EH (cell line): ENCODE measurements around the gene RSPRY1.

Experiments
- DNase-seq: peaks from one replicate; pipeline ENCODE4 v3.0.0-alpha.2; 2015; ENCODE audit warnings: low read depth

The RSPRY1 gene

DNA sequence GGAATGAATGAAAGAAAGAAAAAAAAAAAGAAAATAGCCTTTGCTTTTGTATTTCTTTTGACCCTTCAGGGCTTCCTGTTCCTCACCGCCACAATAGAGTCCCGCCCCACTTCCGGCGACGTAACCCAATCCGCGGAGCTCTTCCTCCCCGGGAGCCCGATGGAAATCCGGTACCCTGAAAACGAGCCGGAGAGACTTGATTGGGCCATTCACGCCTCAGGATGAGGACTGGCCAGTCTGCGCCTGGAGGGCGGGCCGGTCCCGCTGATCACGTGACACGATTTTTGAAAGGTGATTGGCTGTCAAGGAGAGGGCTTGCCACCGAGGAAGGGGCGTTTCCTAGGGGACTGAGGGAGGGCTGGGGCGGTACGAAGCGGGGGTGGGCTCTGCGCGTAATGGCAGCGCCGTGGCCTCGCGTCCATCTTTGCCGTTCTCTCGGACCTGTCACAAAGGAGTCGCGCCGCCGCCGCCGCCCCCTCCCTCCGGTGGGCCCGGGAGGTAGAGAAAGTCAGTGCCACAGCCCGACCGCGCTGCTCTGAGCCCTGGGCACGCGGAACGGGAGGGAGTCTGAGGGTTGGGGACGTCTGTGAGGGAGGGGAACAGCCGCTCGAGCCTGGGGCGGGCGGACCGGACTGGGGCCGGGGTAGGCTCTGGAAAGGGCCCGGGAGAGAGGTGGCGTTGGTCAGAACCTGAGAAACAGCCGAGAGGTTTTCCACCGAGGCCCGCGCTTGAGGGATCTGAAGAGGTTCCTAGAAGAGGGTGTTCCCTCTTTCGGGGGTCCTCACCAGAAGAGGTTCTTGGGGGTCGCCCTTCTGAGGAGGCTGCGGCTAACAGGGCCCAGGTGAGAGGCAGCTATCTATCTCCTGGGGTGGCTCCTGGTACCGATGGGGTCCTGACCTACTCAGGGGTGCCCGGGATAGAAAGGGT lies at the start of gene RSPRY1, which contains the start of gene PSME3IP1:
TSS of gene RSPRY1 (plus strand) at position 385 of the 927 bp plus-strand sequence. CDS start 18,330 bp downstream, outside the sequence.
TSS of gene PSME3IP1 (minus strand) at position 95 of the 927 bp plus-strand sequence. CDS start 12,185 bp downstream, outside the sequence.
- DNase-seq = peak; percentile 100

DNA sequence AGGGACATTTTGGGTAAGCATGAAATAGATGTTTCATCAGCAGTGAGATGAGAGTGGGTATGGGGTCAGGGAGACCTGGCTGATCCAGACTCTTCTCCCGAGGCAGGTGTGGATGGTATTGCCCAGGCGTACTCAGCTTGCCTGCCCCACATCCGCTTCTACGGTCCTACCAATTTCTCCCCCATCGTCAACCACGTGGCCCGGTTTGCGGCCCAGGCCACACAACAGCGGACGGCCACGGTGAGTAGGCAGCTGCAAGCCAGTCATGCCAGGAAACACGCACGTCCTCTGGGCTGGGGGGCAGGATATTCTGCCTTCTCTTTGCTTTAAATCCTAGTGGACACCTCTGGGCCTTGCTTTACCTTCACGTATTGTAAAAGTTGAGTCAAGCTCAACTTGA lies 49.1 kb upstream of the RSPRY1 start:
- DNase-seq = no peak

- DNase-seq = no peak
Observed at GRCh38 chr16:57137566-57138273, 48.4 kb upstream of the RSPRY1 start.

DNA sequence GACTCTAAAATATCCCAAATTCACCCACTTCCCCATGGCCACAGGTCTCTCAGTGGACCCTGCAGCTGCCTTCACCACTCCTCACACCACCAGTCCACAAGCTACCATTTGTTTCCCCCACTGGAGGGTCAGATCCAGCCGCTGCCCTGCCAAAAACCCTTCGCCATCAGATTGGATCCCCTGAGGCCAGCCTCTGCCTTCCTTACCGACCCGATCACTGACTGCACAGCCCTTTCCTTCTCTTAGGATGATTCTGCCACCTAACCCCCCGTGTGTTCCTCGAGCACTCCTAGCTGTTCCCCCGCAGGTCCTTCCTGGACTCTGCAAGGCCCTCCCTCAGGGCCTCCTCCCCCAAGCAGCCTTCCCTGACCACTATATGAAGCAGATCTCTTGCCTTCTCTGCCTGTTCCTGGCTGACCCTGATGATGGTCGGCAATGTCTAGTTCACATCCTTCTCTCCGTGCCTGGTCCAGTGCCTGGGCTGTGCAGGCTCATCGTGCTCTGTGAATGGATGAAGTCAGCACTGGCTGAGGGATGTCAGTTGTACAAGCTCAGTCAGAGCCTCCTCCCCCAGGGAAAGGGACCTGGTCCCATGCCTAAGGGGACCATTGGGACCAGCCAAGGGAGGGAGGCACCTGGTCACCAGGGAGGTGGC lies 47.7 kb upstream of the RSPRY1 start:
- no peak for DNase-seq

DNA sequence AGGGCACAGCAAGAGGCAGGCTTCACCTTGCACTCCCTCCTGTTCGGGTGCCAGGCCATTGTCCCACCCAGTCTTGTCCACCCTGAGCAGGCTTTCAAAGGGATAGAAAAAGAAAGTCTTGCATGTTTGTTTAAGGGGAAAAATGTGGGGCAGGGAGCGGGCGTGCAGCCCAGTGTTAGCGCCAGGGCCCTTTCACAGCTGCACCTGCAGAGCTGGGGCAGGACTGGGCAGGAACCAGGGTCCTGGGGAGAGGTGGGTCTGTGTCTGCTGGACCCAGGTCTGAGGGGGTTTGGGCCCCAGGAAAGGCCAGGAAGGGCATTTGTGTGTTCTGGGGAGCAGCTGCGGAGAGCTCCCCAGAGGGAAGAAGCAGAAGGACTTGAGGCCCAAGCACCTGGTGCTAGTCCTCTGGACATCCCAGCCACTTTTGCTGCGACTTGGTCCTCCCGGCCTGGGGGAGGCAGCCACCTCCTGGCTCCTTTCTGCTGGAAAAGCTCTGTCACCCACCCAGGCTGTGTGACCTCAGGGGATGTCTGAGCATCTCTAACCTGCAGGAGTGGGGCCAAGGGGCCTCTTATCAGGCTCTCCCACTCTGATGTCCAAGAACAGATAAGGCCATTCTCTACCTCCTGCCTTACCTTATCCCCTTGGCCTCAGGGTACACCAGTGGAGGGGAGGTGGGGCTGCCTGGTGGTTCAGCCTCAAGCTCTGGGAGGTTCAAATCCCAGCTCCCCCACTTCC lies 45.0 kb upstream of the RSPRY1 start:
- DNase-seq = no peak

DNA sequence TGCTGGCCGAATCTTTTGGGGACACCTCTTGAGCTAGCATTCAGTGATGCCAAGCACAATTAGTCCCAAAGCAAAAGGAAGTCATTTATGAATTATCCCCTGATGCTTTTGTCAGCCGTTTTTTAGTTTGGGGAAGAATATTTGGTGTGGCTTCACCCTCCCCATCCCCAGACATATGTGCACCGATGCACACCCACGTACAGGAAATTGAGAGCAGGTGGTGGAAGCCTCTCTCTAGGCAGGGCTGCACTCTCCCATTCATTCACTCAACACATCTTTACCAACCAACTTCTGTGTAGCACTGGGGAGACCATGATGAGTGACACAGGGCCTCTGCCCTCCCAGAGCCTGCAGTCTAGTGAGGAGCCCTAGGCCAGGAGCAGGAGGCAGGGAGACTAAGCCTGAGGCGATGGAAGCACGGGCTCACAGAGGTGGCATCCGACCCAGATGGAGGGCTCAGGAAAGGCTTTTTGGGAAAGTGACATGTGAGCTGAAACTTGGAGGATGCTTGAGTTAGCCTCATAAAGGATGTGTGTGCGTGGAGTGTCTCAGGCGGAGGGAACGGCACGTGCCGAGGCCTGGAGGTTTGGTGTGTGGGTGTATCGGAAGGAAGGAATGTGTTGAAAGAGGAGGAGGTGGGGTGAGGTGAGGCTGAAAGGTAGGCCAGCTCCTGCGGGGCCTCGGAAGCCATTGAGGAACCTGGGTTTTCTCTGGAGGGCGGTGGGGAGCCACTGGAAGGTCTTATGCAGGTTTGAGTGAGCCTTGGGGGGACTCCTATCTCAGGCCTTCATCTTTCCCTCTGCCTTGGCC lies 44.1 kb upstream of the RSPRY1 start:
- DNase-seq = no peak

DNA sequence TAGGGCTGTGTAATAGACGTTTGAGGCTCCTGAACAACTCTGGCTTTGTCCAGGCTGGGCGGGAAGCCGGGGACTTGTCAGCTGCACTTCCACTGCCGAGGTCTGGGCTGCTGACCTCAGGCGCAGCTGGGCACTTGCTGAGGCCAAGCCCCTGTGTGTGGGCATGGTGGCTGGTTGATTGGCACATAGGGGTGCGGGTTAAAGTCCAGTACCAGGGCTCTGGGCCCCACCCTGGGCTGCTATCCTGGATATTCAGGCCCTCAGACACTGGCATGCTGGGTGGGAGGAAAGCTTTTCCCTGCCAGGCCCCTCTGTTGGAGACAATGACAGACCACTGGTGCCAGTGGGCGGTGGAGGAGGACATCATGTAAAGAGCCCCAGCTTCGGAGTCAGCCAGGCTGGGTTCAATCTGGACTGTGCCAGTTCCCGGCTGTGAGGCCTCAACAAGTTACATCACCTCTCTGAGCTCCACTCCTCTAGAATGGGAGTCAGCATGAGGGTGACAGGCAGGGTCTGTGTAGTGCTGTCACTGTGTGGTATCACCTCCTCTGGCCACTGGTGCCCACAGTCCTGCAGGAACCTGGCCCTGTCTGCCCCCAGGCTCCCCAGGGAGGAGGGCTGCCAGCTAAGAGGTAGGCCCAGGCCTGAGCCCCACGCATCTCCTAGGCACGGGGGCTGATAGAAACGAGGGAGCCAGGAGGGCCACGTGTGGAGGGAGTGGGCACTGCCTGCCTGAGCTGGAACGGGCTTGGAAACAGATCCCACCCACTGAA lies 42.8 kb upstream of the RSPRY1 start:
- DNase-seq = no peak

- no peak for DNase-seq
Observed at GRCh38 chr16:57144027-57144426, 42.1 kb upstream of the RSPRY1 start.

DNA sequence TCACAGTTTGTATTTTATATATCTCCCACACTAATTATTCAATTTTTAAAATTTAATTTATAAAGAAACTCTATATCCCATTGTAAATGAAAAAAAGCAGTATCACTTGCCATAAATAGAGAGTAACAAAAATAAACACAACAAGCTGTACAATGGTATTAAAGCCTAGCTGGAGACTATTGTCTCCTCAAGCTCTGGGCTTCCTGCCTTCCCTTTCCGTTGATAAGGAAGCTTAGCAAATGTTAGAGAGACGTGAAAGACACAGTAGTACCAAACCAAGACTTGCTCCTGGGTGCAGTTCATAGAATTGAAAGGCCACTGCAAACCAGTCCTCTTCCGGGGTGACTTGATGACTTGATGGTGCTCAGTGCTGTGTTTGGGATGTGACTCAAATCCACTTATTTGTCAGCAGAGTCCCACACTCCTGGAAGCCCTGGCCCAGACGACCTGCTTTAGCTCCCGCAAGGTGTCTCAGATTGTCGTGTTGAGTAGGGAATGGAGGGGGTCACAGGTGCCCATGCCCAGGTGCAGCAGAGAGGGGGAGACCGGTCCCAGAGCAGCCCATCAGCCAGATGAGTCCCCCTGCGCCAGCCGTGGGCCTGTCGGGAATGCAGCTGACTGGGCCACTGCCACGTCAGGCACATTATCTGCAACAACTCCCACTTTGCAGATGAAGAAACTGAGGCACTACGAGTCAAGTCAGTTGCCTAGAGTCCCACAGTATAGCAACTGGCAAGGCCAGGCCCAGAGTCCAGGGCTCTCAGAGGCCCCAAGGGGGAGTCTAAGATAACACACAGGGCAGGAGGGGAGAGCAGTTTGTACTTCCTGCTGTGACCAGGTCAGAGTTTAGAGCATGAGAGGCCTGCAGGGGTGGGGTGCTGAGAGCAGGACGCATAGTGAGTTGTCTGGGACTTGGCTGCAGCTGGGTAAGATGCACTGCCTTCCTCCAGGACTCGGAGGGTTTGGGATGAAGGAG lies 40.8 kb upstream of the RSPRY1 start:
- no peak for DNase-seq

DNA sequence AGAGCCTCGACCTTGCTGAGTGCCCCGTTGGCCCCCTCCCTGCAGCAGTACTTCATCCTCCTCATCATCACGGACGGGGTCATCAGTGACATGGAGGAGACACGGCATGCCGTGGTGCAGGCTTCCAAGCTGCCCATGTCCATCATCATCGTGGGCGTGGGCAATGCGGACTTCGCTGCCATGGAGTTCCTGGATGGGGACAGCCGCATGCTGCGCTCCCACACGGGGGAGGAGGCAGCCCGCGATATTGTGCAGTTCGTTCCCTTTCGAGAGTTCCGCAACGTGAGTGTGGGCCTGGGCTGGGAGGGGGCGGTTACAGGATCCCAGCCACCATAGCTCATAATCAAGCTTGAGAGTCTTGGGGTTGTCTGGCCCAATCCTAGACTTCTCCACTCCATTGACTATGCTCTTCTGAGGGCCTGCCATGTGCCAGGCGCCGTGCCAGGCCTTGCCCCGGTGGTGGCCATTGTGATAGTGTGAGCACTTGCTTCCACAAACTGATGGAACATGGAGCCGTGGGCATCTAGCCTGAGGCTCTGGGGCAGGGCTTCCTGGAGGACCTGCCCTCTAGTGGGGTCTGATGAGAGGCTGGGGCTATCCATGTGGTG lies 40.0 kb upstream of the RSPRY1 start:
- no peak for DNase-seq

- DNase-seq = peak; percentile 19
Observed at GRCh38 chr16:57146735-57147134, 39.4 kb upstream of the RSPRY1 start.

- DNase-seq = peak; percentile 68
Observed at GRCh38 chr16:57147381-57148221, 38.5 kb upstream of the RSPRY1 start.

- DNase-seq = no peak
Observed at GRCh38 chr16:57148481-57148880, 37.6 kb upstream of the RSPRY1 start.

GRCh38 chr16:57149391-57149790 lies 36.7 kb upstream of the RSPRY1 start:
- DNase-seq = no peak

GRCh38 chr16:57150682-57151330 lies 35.3 kb upstream of the RSPRY1 start:
- DNase-seq = peak; percentile 27

DNA sequence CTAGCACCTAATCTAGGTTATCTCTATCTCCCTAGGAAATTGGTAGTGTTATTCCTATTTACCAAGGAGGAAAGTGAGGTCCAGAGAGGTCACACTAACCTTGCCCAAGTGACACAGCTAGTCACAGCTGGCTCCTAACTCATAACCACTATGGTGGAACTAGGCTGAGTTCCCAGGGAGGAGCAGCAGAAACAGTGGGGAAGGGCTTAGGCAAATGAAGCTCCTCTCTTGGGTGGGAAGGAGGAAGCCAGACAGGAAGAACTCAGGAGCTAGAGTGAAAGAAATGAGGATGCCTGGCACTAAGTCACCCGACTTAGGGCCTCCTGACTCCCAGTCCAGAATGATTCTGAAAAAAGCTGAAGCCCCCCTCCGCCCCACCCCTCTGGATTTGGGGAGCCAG lies 34.8 kb upstream of the RSPRY1 start:
- no peak for DNase-seq
